IMR-90 (cell line): ENCODE measurements around the gene NLE1. TPM values are rescaled to one million over a fixed set of nuclear protein-coding genes. Genes with fewer than 3 reads are reported as not detected.
A peak's percentile ranks its signal among the peaks of the same experiment; 100 is the strongest.

Experiments
- ATAC-seq: fragments of 200-7000 bp; cut with Tn5 transposase; 2 replicates; pipeline ENCODE4 v1.9.1; 2020; ENCODE audit warnings: low read depth, mild to moderate bottlenecking, moderate library complexity
- BruUV-seq: library from RNA; stranded (reverse); fragments of 400-500 nt; replicated peaks from 2 replicates; lab custom pipeline; 2021; lab: Mats Ljungman, UMichigan
- CTCF ChIA-PET: fragments of 300-600 bp; formaldehyde crosslinking; extraction: SDS; loops from one replicate; lab custom pipeline; 2021; ENCODE audit warnings: antibody characterized with exemption; lab: Yijun Ruan, JAX
- POLR2A ChIA-PET: fragments of 300-600 bp; sonication (Branson Sonifier 250); formaldehyde crosslinking; loops from one replicate; lab custom pipeline; 2022; ENCODE audit warnings: antibody characterized with exemption; ENCODE audit not compliant: unreplicated experiment; lab: Charles Lee
- DNase-seq: peaks from one replicate; pipeline ENCODE4 v3.0.0; 2013
- H2AFZ ChIP-seq: replicated peaks from 2 replicates; pipeline ENCODE3; 2013; ENCODE audit warnings: low read length, mild to moderate bottlenecking; ENCODE audit not compliant: poor library complexity
- H2AK5ac ChIP-seq: 2 replicates; pipeline ENCODE4 v1.6.1; 2013; ENCODE audit warnings: low read depth, low read length, inconsistent platforms
- H2AK9ac ChIP-seq: replicated peaks from 2 replicates; pipeline ENCODE3; 2013; ENCODE audit warnings: mild to moderate bottlenecking, low read depth, low read length, moderate library complexity; ENCODE audit not compliant: poor library complexity
- H2BK120ac ChIP-seq: 2 replicates; pipeline ENCODE4 v1.6.1; 2013; ENCODE audit warnings: low read depth, low read length, inconsistent platforms
- H2BK15ac ChIP-seq: 3 replicates; pipeline ENCODE4 v1.6.1; 2013; ENCODE audit warnings: low read depth, low read length, inconsistent platforms
- H2BK20ac ChIP-seq: 2 replicates; pipeline ENCODE4 v1.6.1; 2013; ENCODE audit warnings: low read depth, mild to moderate bottlenecking, inconsistent platforms, low read length, moderate library complexity
- H2BK5ac ChIP-seq: 2 replicates; pipeline ENCODE4 v1.6.1; 2013; ENCODE audit warnings: mild to moderate bottlenecking, low read depth, low read length, inconsistent platforms; ENCODE audit not compliant: poor library complexity, severe bottlenecking
- H3K14ac ChIP-seq: replicated peaks from 2 replicates; pipeline ENCODE4 v1.6.1; 2013; ENCODE audit warnings: low read depth, low read length, inconsistent platforms
- H3K18ac ChIP-seq: 2 replicates; pipeline ENCODE4 v1.6.1; 2013; ENCODE audit warnings: low read depth, low read length, control low read depth
- H3K23ac ChIP-seq: 2 replicates; pipeline ENCODE4 v1.6.1; 2013; ENCODE audit warnings: low read depth, low read length, inconsistent platforms
- H3K27ac ChIP-seq: 2 replicates; pipeline ENCODE4 v1.5.1; 2013; ENCODE audit warnings: mild to moderate bottlenecking, control low read depth, low read length; ENCODE audit not compliant: insufficient read depth
- H3K27me3 ChIP-seq: 2 replicates; pipeline ENCODE4 v1.6.1; 2013; ENCODE audit warnings: low read length; ENCODE audit not compliant: control insufficient read depth, insufficient read depth
- H3K36me3 ChIP-seq: 2 replicates; pipeline ENCODE4 v1.6.1; 2013; ENCODE audit warnings: low read length, mixed read lengths; ENCODE audit not compliant: control insufficient read depth, insufficient read depth
- H3K4ac ChIP-seq: 2 replicates; pipeline ENCODE4 v1.6.1; 2013; ENCODE audit warnings: low read depth, low read length, inconsistent platforms
- H3K4me1 ChIP-seq: 2 replicates; pipeline ENCODE4 v1.6.1; 2013; ENCODE audit warnings: low read length, mixed read lengths; ENCODE audit not compliant: control insufficient read depth, insufficient read depth
- H3K4me2 ChIP-seq: 2 replicates; pipeline ENCODE4 v1.6.1; 2013; ENCODE audit warnings: low read depth, mild to moderate bottlenecking, control low read depth, low read length, moderate library complexity
- H3K4me3 ChIP-seq: 2 replicates; pipeline ENCODE4 v1.5.1; 2013; ENCODE audit warnings: low read depth, mild to moderate bottlenecking, control low read depth, low read length, moderate library complexity; ENCODE audit not compliant: insufficient read depth
- H3K56ac ChIP-seq: 2 replicates; pipeline ENCODE4 v1.6.1; 2013; ENCODE audit warnings: low read length, inconsistent platforms; ENCODE audit not compliant: insufficient read depth; ENCODE audit errors: extremely low read depth
- H3K79me1 ChIP-seq, 2 experiments: 2 replicates each; pipeline ENCODE4 v1.6.1; 2013; ENCODE audit warnings: low read length in 2 of 2, inconsistent platforms in 1 of 2, low read depth in 1 of 2
- H3K9ac ChIP-seq: 2 replicates; pipeline ENCODE4 v1.6.1; 2013; ENCODE audit warnings: low read depth, low read length, control low read depth
- H3K9me1 ChIP-seq: 2 replicates; pipeline ENCODE4 v1.6.1; 2013; ENCODE audit warnings: low read length, inconsistent platforms; ENCODE audit not compliant: insufficient read depth
- H3K9me3 ChIP-seq: 2 replicates; pipeline ENCODE4 v1.6.1; 2013; ENCODE audit warnings: low read length; ENCODE audit not compliant: control insufficient read depth, insufficient read depth
- H4K20me1 ChIP-seq: 2 replicates; pipeline ENCODE4 v1.6.1; 2013; ENCODE audit warnings: low read length, inconsistent platforms; ENCODE audit not compliant: insufficient read depth
- H4K5ac ChIP-seq: 2 replicates; pipeline ENCODE4 v1.6.1; 2013; ENCODE audit warnings: mild to moderate bottlenecking, low read depth, low read length, control low read depth
- H4K8ac ChIP-seq, 2 experiments: 2 replicates each; pipeline ENCODE4 v1.6.1; 2013; ENCODE audit warnings: low read depth in 2 of 2, low read length in 2 of 2, control low read depth in 1 of 2, inconsistent platforms in 1 of 2
- H4K91ac ChIP-seq: 2 replicates; pipeline ENCODE4 v1.6.1; 2013; ENCODE audit warnings: low read depth, low read length, inconsistent platforms; ENCODE audit not compliant: insufficient read depth
- FOS ChIP-seq: fragments of 150-350 bp; IDR thresholded peaks from 2 replicates; pipeline ENCODE4 v1.6.1; 2016; ENCODE audit warnings: low read depth, low read length
- MAFK ChIP-seq: IDR thresholded peaks from 2 replicates; pipeline ENCODE4 v1.6.1; 2012; ENCODE audit warnings: low read depth, low read length, improper control_type of control experiment
- RAD21 ChIP-seq: IDR thresholded peaks from 2 replicates; pipeline ENCODE4 v1.6.1; 2012; ENCODE audit warnings: low read length, improper control_type of control experiment
- RFX5 ChIP-seq: IDR thresholded peaks from 2 replicates; pipeline ENCODE4 v1.8.0; 2012; ENCODE audit warnings: low read depth, mild to moderate bottlenecking, low read length, moderate library complexity
- WGBS, 2 experiments: methylation state at CpG; one replicate each; pipeline versions ENCODE4 v1.1.5 to v1.1.7; 2013; ENCODE audit warnings: missing lambda C conversion rate in 2 of 2; ENCODE audit not compliant: insufficient read length in 1 of 2; ENCODE audit errors: extremely low coverage in 2 of 2; 5-methylcytosine and 5-hydroxymethylcytosine counted together
- dilution Hi-C: fragments of 300-500 bp; cut with HindIII; formaldehyde crosslinking; loops from one replicate; pipeline ENCODE4 v1.14.3; 2018; ENCODE audit warnings: low sequenced_read_pairs; ENCODE audit not compliant: unreplicated experiment
- in situ Hi-C: fragments of 300-500 bp; cut with MboI; formaldehyde crosslinking; loops from 3 replicates; pipeline ENCODE4 v1.14.3; 2019; ENCODE audit warnings: low sequenced_read_pairs, inconsistent platforms, mixed read lengths
- intact Hi-C: fragments of 100-400 bp; cut with micrococcal nuclease; formaldehyde crosslinking; loops from 2 replicates; pipeline ENCODE4 v1.10.0; 2022
- polyA plus RNA-seq, 3 experiments: library from polyadenylated mRNA; depleted of rRNA; stranded (reverse); fragments of >200 nt; gene quantifications; 2 replicates each; pipeline ENCODE4 v1.2.3, GENCODE V29; 2012; ENCODE audit warnings: low replicate concordance in 1 of 3
- total RNA-seq: library from RNA; depleted of rRNA; stranded (reverse); fragments of >200 nt; gene quantifications from 2 replicates; pipeline ENCODE4 v1.2.3, GENCODE V29; 2012

NLE1 gene
- total and polyA plus RNA-seq, 2 of the 4 experiments (the other 2 are of a cell fraction): 18.6 to 23.7 TPM

- H2BK15ac ChIP-seq: no peak overlapping the region
- 52% methylated on average over 5 of the region's 8 CpGs; no CpG with 5 or more reads in 1 of the 2 experiments for WGBS, 2 experiments
- ChIA-PET CTCF (interaction anchor here (1.2 kb wide), 1 partner anchor 98 kb away, joined by 3 read pairs; no protein-coding TSS in a partner anchor), POLR2A (no interaction called here)
- no peak overlapping the region for H3K4me2 ChIP-seq
- H3K27me3 ChIP-seq: peaks cover 12% of the 10 kb centered on the region
- no peak for TF ChIP-seq MAFK
- no peak for TF ChIP-seq RFX5
- no peak for TF ChIP-seq RAD21
- TF ChIP-seq FOS: no peak
- no peaks in the 10 kb centered on the region for H4K20me1 ChIP-seq
- no peak for DNase-seq
- H3K23ac ChIP-seq: no peak overlapping the region
- peaks cover 3% of the 10 kb centered on the region; the same call in 1 of the 2 replicates for H3K9me1 ChIP-seq
- H4K91ac ChIP-seq: no peak overlapping the region
- no peak overlapping the region for H3K14ac ChIP-seq
- no peak overlapping the region for H2BK20ac ChIP-seq
- H4K8ac ChIP-seq: peak overlapping the region in 1 of 2 experiments; percentile 9; a peak in 1 of 4 replicates
- no peaks in the 10 kb centered on the region; the same call in 1 of the 2 replicates for H3K4me1 ChIP-seq
- H3K79me1 ChIP-seq: peaks cover 14 to 20% of the 10 kb centered on the region in 2 experiments
- no peak overlapping the region for H2BK120ac ChIP-seq
- H3K36me3 ChIP-seq: peaks cover 19% of the 10 kb centered on the region
- H3K9ac ChIP-seq: no peak overlapping the region
- no peaks in the 10 kb centered on the region for H3K9me3 ChIP-seq
- in situ Hi-C loops (no loop called here), intact Hi-C loops (no loop called here), dilution Hi-C loops (no loop called here)
- H2AK9ac ChIP-seq: no peak overlapping the region
- no peak overlapping the region for H3K27ac ChIP-seq
- H3K4ac ChIP-seq: no peak overlapping the region
- H2AK5ac ChIP-seq: no peak overlapping the region
- H4K5ac ChIP-seq: no peak overlapping the region
- H2BK5ac ChIP-seq: no peak overlapping the region
- no peak overlapping the region for H3K4me3 ChIP-seq
- ATAC-seq: no peak
- no peak overlapping the region for H3K56ac ChIP-seq
- BruUV-seq: no TSS peak
- peak overlapping the region; percentile 94 for H2AFZ ChIP-seq
- no peak overlapping the region for H3K18ac ChIP-seq
These were observed 329 bp upstream of the NLE1 start for GRCh38 chr17:35142467-35142796.
